Natural killer cell (primary cell): ENCODE results near the gene MGAT4C. TPM values are rescaled to one million over a fixed set of nuclear protein-coding genes. Genes with fewer than 3 reads are reported as not detected.
"Not testable (repeated sequence)": the region's sequence is repeated elsewhere in the genome, so short reads cannot be mapped to it uniquely, and the experiment has no call there.

ENCODE experiments used
- ATAC-seq, 3 donors: fragments of 150-1000 bp in 2 of 3; fragments of 200-7000 bp in 1 of 3; cut with Tn5 transposase; 1 replicate in 1 of 3; 2 replicates in 2 of 3; pipeline ENCODE4 v1.10.0; 2021; ENCODE audit warnings: mild to moderate bottlenecking in 2 of 3, moderate library complexity in 2 of 3
- DNase-seq, 2 donors: peaks; one replicate each; pipeline versions ENCODE4 v3.0.0 to v3.0.0-alpha.2; 2013 to 2021; ENCODE audit warnings: mixed read lengths in 1 of 2
- H3K27ac ChIP-seq: one replicate; pipeline ENCODE4 v1.5.1; 2013; ENCODE audit warnings: mild to moderate bottlenecking, low read length
- H3K27me3 ChIP-seq: one replicate; pipeline ENCODE4 v1.6.1; 2013; ENCODE audit warnings: low read length; ENCODE audit not compliant: control insufficient read depth, insufficient read depth
- H3K36me3 ChIP-seq: one replicate; pipeline ENCODE4 v1.6.1; 2013; ENCODE audit warnings: low read length; ENCODE audit not compliant: control insufficient read depth, insufficient read depth
- H3K4me1 ChIP-seq: one replicate; pipeline ENCODE4 v1.6.1; 2013; ENCODE audit warnings: low read length; ENCODE audit not compliant: control insufficient read depth, insufficient read depth
- H3K4me3 ChIP-seq: one replicate; pipeline ENCODE4 v1.5.1; 2013; ENCODE audit warnings: low read length
- H3K9me3 ChIP-seq: one replicate; pipeline ENCODE4 v1.6.1; 2013; ENCODE audit warnings: low read length; ENCODE audit not compliant: control insufficient read depth, insufficient read depth
- H3K27ac Mint-ChIP-seq, 2 donors: one replicate each; pipeline ENCODE4 v1.8.0; 2022; ENCODE audit warnings: mild to moderate bottlenecking in 2 of 2, mixed read lengths in 2 of 2, moderate library complexity in 1 of 2
- H3K27me3 Mint-ChIP-seq, 2 donors: one replicate each; pipeline ENCODE4 v1.8.0; 2022; ENCODE audit warnings: low read depth in 2 of 2, mixed read lengths in 2 of 2
- H3K36me3 Mint-ChIP-seq: one replicate; pipeline ENCODE4 v1.8.0; 2022; ENCODE audit warnings: mixed read lengths
- H3K4me1 Mint-ChIP-seq, 2 donors: one replicate each; pipeline ENCODE4 v1.8.0; 2022; ENCODE audit warnings: mixed read lengths in 2 of 2
- H3K4me3 Mint-ChIP-seq: one replicate; pipeline ENCODE4 v1.8.0; 2022; ENCODE audit warnings: mild to moderate bottlenecking, moderate library complexity, mixed read lengths
- H3K9me3 Mint-ChIP-seq, 2 donors: one replicate each; pipeline ENCODE4 v1.8.0; 2022; ENCODE audit warnings: mixed read lengths in 2 of 2
- WGBS: methylation state at CpG from one replicate; pipeline ENCODE4 v1.1.7; 2013; ENCODE audit warnings: missing lambda C conversion rate; ENCODE audit not compliant: insufficient coverage; 5-methylcytosine and 5-hydroxymethylcytosine counted together
- intact Hi-C: fragments of 100-400 bp; cut with micrococcal nuclease; formaldehyde crosslinking; loops from one replicate; pipeline ENCODE4 v1.14.2; 2022
- total RNA-seq, 4 donors: library from RNA; stranded (reverse); fragments of 120-200 nt in 1 of 4; gene quantifications; one replicate each; pipeline versions ENCODE4 v1.2.3 to v1.2.4, GENCODE V29; 2013 to 2022
- TF ChIP-seq, protein P1 (sequence below): fragments of 200-600 bp; IDR thresholded peaks from one replicate; pipeline ENCODE4 v1.8.0; 2022; ENCODE audit warnings: antibody characterized with exemption

MGAT4C gene
- total RNA-seq, 3 donors from 2014 or later (not counting 1 experiment from before 2014, with no cell fraction given): not detected

DNA sequence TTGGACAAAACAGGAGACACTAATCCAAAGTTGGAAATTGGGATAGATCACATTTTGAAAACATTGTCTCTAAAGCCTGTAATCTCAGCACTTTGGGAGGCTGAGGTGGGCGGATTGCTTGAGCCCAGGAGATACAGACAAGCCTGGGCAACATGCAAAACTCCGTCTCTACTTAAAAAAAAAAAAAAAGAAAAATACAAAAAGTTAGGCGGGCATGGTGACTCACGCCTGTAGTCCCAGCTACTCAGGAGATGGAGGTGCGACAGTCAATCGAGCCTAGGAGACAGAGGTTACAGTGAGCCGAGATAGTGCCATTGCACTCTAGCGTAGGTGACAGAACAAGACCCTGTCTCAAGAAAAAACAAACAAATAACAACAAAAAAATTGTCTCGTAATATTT, 152.1 kb downstream of the MGAT4C start:
- no peaks in the 10 kb centered on the region for H3K36me3 ChIP-seq
- no peak overlapping the region for H3K4me3 ChIP-seq
- WGBS: 88% methylated on average over 8 of the region's 9 CpGs
- DNase-seq (no peak), ATAC-seq (no peak)
- intact Hi-C loops: no loop called here
- no peaks in the 10 kb centered on the region for H3K4me1 ChIP-seq
- H3K4me3 Mint-ChIP-seq: no peak overlapping the region
- no peaks in the 10 kb centered on the region for H3K4me1 Mint-ChIP-seq
- TF ChIP-seq, protein P1, sequence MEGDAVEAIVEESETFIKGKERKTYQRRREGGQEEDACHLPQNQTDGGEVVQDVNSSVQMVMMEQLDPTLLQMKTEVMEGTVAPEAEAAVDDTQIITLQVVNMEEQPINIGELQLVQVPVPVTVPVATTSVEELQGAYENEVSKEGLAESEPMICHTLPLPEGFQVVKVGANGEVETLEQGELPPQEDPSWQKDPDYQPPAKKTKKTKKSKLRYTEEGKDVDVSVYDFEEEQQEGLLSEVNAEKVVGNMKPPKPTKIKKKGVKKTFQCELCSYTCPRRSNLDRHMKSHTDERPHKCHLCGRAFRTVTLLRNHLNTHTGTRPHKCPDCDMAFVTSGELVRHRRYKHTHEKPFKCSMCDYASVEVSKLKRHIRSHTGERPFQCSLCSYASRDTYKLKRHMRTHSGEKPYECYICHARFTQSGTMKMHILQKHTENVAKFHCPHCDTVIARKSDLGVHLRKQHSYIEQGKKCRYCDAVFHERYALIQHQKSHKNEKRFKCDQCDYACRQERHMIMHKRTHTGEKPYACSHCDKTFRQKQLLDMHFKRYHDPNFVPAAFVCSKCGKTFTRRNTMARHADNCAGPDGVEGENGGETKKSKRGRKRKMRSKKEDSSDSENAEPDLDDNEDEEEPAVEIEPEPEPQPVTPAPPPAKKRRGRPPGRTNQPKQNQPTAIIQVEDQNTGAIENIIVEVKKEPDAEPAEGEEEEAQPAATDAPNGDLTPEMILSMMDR: no peak
- H3K27ac ChIP-seq: no peak overlapping the region
- no peaks in the 10 kb centered on the region for H3K27me3 ChIP-seq
- H3K27ac Mint-ChIP-seq: no peak overlapping the region
- H3K27me3 Mint-ChIP-seq: no peaks in the 10 kb centered on the region
- peaks cover 2 to 3% of the 10 kb centered on the region in 2 donors for H3K9me3 Mint-ChIP-seq
- H3K36me3 Mint-ChIP-seq: no peaks in the 10 kb centered on the region
- H3K9me3 ChIP-seq: no peaks in the 10 kb centered on the region

DNA sequence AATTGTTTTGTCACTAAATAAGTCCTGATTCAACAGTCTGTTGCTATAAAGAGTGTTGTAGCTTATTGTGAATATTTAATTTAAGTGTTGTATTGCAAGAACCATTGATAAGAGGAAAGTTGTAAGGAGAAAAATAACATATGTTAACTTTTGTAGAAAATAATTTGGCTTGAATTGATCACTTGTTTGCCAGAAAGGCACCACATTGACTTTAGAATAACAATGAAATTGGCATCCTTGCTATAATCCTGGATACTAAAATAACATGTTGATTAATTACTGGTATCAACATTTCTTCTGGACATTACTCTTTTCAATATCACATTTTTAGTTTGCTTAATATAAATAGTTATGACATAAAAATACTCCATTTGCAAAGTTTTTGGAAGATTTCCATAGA, 159.0 kb downstream of the MGAT4C start:
- TF ChIP-seq, protein P1: no peak
- H3K4me3 ChIP-seq: no peak overlapping the region
- no peak overlapping the region for H3K27ac ChIP-seq
- H3K9me3 ChIP-seq: no peaks in the 10 kb centered on the region
- no peak overlapping the region for H3K4me3 Mint-ChIP-seq
- ATAC-seq (no peak), DNase-seq (no peak)
- no peaks in the 10 kb centered on the region for H3K4me1 Mint-ChIP-seq
- H3K27ac Mint-ChIP-seq: no peak overlapping the region
- no peaks in the 10 kb centered on the region for H3K4me1 ChIP-seq
- no peaks in the 10 kb centered on the region for H3K36me3 ChIP-seq
- H3K27me3 Mint-ChIP-seq: no peaks in the 10 kb centered on the region
- H3K27me3 ChIP-seq: no peaks in the 10 kb centered on the region
- intact Hi-C loops: no loop called here
- H3K9me3 Mint-ChIP-seq: peaks cover 8 to 16% of the 10 kb centered on the region in 2 donors
- no peaks in the 10 kb centered on the region for H3K36me3 Mint-ChIP-seq

DNA sequence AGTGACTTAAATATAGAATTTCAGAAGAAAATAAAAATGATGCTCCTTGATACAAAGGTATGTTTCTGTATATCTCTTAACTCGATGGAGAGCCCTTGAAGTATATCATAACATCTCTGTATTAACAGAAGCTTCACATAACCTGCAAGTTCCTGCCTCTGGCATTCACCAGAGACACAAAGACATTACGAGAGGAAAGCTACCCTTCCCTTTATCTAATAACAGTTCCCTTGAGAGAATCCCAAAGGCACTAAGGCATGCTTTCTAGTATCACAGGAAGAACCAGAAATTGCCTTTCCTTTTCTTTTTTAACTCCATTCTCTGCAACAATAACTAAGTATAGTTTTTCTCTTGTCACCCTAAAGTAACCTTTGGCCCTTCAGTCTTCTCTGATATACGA, 164.5 kb downstream of the MGAT4C start:
- H3K4me1 ChIP-seq: no peaks in the 10 kb centered on the region
- TF ChIP-seq, protein P1: no peak
- intact Hi-C loops: no loop called here
- no peak for DNase-seq
- H3K9me3 ChIP-seq: no peaks in the 10 kb centered on the region
- H3K27ac Mint-ChIP-seq: no peak overlapping the region
- 25% methylated on average over 2 of the region's 3 CpGs for WGBS
- no peaks in the 10 kb centered on the region for H3K36me3 ChIP-seq
- no peak overlapping the region for H3K4me3 Mint-ChIP-seq
- H3K27ac ChIP-seq: no peak overlapping the region
- H3K27me3 ChIP-seq: no peaks in the 10 kb centered on the region
- H3K36me3 Mint-ChIP-seq: no peaks in the 10 kb centered on the region
- H3K4me3 ChIP-seq: no peak overlapping the region
- no peaks in the 10 kb centered on the region for H3K4me1 Mint-ChIP-seq
- no peak for ATAC-seq
- no peaks in the 10 kb centered on the region for H3K27me3 Mint-ChIP-seq
- H3K9me3 Mint-ChIP-seq: peaks cover 11 to 26% of the 10 kb centered on the region in 2 donors

DNA sequence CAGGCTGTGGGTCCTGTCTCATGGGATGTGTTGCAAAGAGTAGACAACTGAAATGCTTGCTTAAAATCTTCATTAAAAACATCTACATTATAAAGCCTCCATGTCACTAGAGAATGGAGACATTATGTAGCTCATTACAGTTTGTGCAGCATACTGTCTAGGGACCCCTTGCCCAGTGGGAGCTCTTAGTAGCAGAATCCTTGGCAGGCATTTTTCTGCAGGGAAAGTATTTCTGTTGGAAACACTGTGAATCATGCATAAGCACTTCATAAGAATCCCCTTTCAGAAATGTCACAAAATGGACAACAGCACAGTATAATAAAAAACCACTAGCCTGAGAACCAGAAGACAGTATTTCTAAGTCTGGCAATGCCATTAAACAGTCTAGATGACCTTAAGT, 174.3 kb downstream of the MGAT4C start:
- Histone ChIP-seq H3K27me3 (no peaks in the 10 kb centered on the region), H3K36me3 (no peaks in the 10 kb centered on the region), H3K4me3 (no peak overlapping the region), H3K9me3 (no peaks in the 10 kb centered on the region), H3K27ac (no peak overlapping the region), H3K4me1 (no peaks in the 10 kb centered on the region)
- intact Hi-C loops: no loop called here
- Mint-ChIP-seq H3K4me1 (no peaks in the 10 kb centered on the region), H3K4me3 (no peak overlapping the region), H3K27ac (no peak overlapping the region), H3K36me3 (no peaks in the 10 kb centered on the region), H3K27me3 (no peaks in the 10 kb centered on the region), H3K9me3 (peaks cover 8 to 14% of the 10 kb centered on the region in 2 donors)
- TF ChIP-seq, protein P1: no peak
- DNase-seq (no peak), ATAC-seq (no peak)

DNA sequence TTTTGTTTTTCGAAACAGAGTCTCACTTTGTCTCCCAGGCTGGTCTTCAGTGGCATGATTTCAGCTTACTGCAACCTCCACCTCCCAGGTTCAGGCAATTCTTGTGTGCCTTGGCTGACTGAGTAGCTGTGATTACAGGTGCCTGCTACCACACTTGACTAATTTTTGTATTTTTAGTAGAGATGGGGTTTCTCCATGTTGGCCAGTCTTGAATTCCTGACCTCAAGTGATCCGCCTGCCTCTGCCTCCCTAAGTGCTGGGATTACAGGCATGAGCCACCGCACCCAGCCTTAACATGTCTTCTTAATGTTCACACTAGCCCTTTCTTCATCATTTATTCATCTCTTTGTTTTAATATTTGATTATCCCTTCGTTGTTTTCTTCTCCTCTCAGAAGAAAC, 197.1 kb downstream of the MGAT4C start:
- H3K27ac ChIP-seq, H3K27me3 ChIP-seq, H3K27ac Mint-ChIP-seq, H3K36me3 ChIP-seq, H3K4me1 Mint-ChIP-seq, H3K36me3 Mint-ChIP-seq, H3K27me3 Mint-ChIP-seq, intact Hi-C loops, H3K4me3 ChIP-seq, ATAC-seq, DNase-seq, H3K4me3 Mint-ChIP-seq, H3K4me1 ChIP-seq: not testable (repeated sequence)
- H3K9me3 ChIP-seq: peaks cover 12% of the 10 kb centered on the region
- 83% methylated on average over 4 of the region's 4 CpGs for WGBS
- H3K9me3 Mint-ChIP-seq: peaks cover 10 to 14% of the 10 kb centered on the region in 2 donors
